A549 treated with AZD9567 at 1 μM for 4 hours (cell line): ENCODE measurements around the gene COX11. TPM values are rescaled to one million over a fixed set of nuclear protein-coding genes. Genes with fewer than 3 reads are reported as not detected.

ENCODE experiments used
- total RNA-seq: library from RNA; stranded (reverse); fragments of 200-300 nt; extraction: Qiagen RNA extraction; gene quantifications from 5 replicates; pipeline ENCODE4 v1.2.3, GENCODE V29; 2022; ENCODE audit not compliant: insufficient read depth

Gene COX11
- total RNA-seq, result 95.2 to 174 TPM (median 101 TPM) in 5 replicates

DNA sequence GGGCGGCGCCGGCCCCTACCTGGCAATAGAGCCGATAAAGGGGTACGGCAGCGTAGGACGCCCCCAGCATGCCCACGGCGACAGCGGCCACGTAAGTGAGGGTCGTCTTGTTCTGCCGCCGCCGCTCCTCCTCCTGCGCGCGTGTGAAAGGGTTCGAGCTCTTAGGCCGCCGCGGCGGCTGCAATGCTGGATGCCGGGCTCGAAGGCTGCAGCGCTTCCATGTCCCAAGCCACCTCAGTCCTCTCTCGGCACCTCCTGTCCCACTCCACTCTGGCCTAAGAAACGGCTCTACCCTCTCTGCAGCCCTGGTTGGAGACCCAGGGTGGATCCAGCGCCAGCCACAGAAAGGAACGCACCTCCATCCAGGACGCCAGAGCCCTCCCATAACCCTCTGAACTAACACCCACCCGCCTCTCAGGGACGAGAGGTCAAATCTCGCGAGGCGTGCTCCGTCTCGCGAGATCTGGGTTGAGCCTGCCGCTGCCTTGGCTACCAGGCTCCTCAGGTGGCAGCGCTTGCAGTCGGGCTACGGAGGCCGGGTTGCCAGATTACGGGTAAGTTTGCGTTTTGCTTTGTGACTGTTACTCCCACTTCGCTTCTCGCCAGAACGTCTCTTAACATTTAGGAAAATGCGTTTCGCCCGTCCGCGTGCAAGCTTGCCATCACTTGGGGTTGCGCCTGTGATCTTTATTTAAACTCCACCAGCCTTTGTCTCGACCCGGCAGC lies at the start of gene COX11, which contains the start of gene STXBP4:
TSS of gene COX11 (minus strand) at position 393 of the 726 bp plus-strand sequence. CDS start at position 385, 8 bp downstream.
TSS of gene STXBP4 (plus strand) at position 504 of the 726 bp plus-strand sequence. CDS start 17,455 bp downstream, outside the sequence.

Other genes starting within 250 kb of the COX11 start
- gene TOM1L1, start 67.8 kb downstream of the COX11 start, total RNA-seq, result 33.4 to 50.9 TPM (median 38.4 TPM) in 5 replicates
- gene STXBP4, start 111 bp upstream of the COX11 start, total RNA-seq, result 3.3 to 6.2 TPM (median 4.3 TPM) in 5 replicates